HCEC 1CT (cell line): ENCODE measurements around the gene AP5B1.
"Not testable (repeated sequence)": the region's sequence is repeated elsewhere in the genome, so short reads cannot be mapped to it uniquely, and the experiment has no call there.

Source experiments
- DNase-seq: peaks from one replicate; pipeline ENCODE4 v3.0.0-alpha.2; 2017

Gene AP5B1

DNA sequence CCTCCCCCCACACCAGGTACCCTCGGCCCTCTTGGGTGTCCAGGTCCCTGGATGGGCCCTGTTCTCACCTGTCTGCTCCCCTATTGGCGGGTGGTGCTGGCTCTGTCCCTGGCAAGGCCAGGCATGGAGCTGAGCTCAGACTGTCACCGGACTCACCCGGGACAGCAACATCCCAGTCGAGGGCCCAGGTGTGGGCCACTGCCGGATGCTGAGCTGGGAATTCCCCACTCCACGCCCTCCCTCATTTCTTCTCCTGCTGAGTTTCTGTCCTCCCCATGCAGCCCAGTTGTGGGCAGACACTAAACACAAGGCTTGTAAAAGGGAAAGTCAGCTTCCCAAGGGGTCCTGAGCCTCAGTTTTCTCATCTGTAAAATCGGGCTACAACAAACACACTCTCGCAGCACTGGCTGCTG lies 2.0 kb upstream of the AP5B1 start:
- DNase-seq: no peak

GRCh38 chr11:65781962-65782815 lies 1.4 kb upstream of the AP5B1 start:
- no peak for DNase-seq

DNA sequence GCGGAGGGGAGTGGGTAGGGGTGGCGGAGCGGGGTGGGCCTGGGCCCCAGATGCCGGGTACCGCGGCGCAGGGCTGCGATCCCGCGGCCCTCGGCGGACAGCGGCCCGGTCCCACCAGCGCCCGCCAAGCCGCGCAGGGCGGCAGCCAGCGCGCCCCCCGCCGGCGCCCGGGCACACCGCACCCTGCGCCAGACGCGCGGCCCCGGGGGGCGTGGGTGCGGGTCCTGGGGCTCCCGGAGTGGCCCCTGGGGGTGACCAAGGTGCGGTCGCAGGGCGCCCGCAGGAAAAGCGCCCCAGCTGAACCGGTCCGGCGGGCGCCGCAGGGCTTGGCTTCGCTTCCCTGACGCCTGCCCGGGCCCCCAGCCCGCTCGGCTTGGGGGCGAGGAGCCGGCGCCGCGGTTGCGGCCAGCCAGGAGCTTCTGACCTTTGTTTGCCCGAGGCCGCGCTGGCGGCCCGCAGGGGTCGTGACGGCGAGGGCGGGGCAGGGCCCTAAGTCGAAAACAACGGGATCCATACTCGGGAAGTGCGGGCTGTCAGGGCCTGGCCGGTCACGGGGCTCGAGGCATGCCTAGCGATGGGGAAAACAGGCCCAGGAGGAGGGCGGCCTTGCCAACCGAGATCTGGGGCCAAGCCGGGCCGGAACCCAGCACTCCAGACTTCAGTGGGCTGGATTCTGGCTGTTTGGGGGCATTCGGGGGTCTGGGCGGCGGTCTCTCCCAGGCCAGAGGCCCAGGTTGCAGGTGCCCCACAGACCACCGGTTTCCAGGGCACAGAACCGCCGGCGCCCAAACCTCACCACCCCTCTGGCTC lies 581 bp upstream of the AP5B1 start:
- DNase-seq: no peak

GRCh38 chr11:65779919-65780769 lies 632 bp downstream of the AP5B1 start:
- DNase-seq: peak; percentile 83

- no peak for DNase-seq
Observed at GRCh38 chr11:65779669-65779918, 1.2 kb downstream of the AP5B1 start.

DNA sequence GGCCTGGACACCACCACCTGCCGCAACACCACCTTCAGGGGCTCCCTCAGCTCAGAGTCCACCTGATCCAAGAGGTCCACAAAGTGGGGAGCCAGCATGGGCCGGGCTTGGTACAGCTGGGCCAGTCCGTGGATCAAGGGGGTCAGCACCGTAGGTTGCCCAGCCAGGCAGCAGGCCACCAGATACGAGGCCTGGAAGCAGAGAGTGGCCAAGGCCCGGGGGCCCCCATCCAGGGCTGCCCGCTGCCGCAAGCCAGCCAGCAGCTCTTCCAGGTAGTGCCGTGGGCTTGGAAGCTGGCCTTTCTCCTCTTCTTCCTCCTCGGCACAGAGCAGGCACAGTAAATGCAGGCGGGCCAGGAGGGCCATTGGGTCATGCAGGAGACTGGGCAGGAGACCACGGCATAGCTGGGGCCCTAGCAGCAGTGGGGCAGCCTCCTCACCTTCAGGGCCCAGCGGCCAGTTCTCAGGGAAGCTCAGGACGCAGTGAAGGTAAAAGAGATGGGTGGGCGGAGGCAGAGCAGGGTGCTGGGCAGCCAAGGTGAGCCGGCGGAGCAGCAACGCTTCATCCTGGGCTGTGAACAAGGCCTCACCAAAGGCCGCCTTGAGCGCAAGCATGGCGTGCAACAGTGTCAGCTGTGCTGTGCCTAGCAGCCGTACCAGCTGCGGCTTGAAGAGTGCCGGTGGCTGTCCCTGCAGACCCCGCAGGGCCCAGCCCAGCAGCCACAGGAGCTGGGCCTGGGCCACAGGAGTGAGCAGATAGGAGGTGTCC lies 1.7 kb downstream of the AP5B1 start:
- no peak for DNase-seq

- no peak for DNase-seq
Observed at GRCh38 chr11:65778431-65778900, 2.3 kb downstream of the AP5B1 start.

DNA sequence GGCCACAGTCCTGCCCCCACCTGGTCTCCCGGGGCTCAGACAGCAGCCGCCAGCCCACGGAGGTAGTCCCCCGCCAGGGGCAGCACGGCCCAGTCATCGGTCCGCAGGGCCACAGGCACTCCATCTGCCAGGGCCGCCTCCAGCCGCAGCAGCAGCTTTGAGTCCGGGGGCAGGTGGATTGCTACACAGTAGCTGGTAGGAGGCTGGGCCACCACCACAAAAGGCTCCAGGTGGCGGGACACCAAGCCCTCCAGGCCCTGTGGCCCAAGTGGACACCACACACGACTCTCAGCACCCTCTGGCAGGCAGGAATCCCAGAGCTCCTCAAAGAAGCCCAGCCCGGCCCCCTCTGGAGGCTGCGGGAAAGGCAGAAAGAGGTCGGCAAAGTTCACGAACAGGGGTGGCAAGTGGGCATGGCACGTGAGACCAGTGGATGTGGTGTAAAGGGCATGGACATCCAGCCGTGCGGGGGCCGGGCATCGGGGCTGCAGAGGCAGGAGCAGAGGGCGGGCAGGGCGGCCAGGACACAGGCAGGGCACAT lies 2.9 kb downstream of the AP5B1 start:
- DNase-seq: no peak

GRCh38 chr11:65777241-65777640 lies 3.5 kb downstream of the AP5B1 start:
- DNase-seq: no peak

GRCh38 chr11:65776710-65777141 lies 4.0 kb downstream of the AP5B1 start:
- no peak for DNase-seq

DNA sequence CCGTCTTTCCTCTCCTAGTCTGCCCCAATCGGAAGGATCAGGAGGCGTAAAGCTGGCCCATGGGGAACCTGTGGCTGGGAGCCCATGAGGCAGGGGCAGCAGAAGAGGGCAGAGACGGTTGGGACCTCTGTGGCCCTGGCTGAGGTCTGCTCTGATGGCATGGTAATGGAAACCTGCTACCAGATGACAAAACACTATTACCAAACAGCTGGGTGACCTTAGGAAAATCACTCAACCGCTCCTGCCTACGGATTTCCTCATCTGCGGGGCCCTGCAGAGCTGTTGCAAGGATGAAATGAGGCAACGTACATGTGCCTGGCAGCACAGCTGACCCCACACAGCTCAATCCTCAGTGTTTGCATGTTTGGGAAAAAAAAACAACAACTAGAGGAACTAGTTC lies 4.6 kb downstream of the AP5B1 start:
- DNase-seq: no peak

DNA sequence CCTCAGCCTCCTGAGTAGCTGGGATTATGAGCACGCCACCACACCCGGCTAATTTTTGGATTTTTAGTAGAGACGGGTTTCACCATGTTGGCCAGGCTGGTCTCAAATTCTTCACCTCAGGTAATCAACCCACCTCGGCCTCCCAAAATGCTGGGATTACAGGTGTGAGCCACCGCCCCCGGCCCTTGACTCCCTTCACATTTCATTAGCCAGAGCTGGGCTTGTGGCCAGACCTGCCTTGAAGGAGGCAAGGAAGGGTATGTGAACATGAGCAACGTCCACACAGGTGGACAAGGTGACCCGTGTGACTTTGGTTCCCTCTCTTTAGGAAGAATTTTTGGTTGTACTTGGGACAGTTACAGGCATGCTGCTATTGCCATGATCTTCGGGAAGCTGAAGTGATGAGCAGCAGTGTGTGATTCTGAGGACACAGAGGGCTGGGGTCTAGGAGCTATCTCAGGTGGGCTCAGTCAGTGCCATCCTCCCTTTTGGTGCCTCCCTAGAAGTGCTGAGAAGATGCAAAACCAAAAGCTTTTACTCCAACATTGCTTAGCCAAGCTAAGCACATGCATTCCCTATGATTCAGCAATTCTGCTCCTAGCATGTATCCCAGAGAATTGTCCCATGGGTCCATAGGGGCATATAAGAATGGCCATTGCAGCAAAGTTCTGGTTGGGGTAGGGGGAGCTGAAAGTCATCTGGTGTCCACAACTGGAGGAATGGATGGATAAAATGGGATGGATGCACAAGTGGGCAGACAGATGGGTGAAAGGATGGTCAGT lies 6.1 kb downstream of the AP5B1 start:
- no peak for DNase-seq

DNA sequence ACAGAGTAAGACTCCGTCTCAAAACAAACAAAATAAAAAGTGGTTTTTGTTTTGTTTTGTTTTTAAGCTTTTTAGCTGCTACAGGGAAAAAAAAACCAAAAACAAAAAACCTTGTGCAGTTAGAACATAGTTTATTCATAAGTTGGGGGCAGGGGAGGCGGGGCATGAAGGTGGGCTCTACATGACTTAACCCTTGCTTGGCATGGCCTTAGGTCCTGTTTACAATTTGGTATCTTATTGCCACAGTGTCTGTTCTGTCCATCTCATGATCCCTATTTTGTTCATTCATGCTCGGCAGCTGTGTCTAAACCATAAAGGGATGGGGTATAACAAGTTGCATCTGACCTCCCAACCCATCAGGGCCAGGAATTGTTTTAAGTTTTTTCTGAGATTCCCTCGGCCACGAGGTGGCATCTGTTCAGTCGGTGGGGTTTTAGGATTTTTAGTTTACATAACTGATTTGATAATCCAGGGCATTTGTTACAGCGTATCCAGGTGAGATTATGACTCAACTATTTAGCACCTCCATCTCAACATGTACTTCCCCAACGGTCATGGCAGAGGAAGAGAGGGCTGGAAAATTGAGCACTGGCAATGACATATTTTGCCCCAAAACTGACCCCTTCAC lies 6.9 kb downstream of the AP5B1 start:
- DNase-seq: no peak

DNA sequence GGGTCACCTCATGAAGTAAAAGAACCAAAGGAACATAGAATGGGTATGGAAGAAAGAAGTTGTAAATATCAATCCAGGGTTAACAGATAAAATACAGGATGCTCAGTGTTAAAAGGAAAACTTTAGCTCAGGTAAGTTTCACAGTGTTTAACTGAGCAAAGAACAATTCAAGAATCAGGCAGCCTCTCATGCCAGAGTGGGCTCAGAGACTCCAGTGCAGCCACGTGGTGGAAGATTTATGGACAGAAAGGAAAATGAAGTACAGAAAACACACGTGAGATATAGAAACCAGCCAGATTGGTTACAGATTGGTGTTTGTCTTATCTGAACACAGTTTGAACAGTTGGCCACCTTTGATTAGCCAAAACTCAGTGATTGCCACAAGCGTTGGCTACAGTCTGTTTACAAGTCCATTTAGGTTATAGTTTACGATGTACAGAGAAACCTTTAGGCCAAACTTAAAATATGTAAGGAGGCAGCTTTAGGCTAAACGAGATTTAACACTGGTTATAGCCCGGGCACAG lies 9.1 kb downstream of the AP5B1 start:
- DNase-seq: no peak

DNA sequence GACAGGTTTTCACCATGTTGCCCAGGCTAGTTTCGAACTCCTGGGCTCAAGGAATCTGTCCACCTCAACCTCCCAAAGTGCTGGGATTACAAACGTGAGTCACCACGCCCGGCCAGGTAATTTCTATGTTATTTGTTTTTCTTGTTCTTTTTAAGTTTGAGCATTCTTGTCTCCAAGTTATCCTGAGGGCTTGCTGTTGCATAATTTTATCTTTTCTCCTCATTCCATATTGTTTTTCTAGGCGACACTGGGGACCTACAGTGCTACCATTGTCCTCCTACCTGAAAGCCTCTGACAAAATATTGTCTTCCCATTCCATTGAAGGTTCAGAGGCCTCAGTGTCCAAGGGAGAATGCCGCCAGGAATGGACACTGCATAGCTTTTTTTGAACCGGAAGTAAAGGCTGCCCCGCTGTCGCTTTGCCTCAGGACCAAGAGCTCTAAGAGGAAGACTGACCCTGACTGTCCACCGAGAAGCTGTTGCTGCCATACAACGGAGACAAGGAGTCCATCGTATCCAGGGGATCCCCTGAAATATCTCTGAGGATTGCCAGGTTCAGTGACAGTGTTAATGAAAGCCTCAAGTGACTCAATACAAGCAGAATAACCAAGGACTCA lies 9.7 kb downstream of the AP5B1 start:
- no peak for DNase-seq

DNA sequence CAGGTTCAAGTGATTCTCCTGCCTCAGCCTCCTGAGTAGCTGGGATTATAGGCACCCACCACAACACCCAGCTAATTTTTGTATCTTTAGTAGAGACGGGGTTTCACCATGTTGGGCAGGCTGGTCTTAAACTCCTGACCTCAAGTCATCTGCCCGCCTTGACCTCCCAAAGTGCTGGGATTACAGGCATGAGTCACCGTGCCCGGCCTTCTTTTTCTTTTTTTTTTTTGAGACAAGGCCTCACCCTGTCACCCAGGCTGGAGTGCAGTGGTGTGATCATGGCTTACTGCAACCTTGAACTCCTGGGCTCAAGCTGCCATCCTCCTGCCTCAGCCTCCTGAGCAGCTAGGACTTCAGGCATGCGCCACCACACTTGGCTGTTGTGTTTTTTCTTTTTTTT lies 13.0 kb downstream of the AP5B1 start:
- not testable (repeated sequence) for DNase-seq

DNA sequence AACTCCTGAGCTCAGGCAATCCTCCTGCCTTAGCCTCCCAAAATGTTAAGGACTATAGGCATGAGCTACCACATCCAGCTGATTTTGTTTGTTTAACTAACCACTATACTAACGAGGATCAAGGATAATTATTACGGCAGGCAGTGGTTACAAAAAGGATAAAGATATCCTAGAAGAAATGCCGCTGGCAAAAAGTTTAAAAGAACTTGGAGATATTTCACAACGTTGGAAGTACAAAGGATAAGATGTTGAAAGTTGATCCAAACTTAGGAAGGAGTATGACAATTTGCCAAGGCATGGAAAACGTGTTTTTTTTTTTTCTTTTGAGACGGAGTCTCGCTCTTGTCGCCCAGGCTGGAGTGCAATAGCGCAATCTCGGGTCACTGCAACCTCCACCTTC lies 13.4 kb downstream of the AP5B1 start:
- peak; percentile 27 for DNase-seq

GRCh38 chr11:65766535-65766934 lies 14.2 kb downstream of the AP5B1 start:
- DNase-seq: peak; percentile 35

- DNase-seq: no peak
Observed at GRCh38 chr11:65764434-65764833, 16.3 kb downstream of the AP5B1 start.

DNA sequence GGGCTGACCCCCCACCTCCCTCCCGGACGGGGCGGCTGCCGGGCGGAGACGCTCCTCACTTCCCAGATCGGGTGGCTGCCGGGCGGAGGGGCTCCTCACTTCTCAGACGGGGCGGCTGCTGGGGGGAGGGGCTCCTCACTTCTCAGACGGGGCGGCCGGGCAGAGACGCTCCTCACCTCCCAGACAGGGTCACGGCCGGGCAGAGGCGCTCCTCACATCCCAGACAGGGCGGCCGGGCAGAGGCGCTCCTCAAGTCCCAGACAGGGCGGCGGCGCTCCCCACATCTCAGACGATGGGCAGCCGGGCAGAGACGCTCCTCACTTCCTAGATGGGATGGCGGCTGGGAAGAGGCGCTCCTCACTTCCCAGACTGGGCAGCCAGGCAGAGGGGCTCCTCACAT lies 18.0 kb downstream of the AP5B1 start:
- not testable (repeated sequence) for DNase-seq
